GM12878 (cell line): ENCODE results near the gene DUS1L. TPM values are rescaled to one million over a fixed set of nuclear protein-coding genes. Genes with fewer than 3 reads are reported as not detected.

Experiments
- ATAC-seq: fragments of 200-7000 bp; cut with Tn5 transposase; 3 replicates; pipeline ENCODE4 v1.9.1; 2020; ENCODE audit warnings: mild to moderate bottlenecking, moderate library complexity
- BruUV-seq: library from RNA; stranded (reverse); fragments of 400-500 nt; replicated peaks from 2 replicates; lab custom pipeline; 2021; lab: Mats Ljungman, UMichigan
- CTCF ChIA-PET: fragments of 300-600 bp; sonication (Branson Sonifier 250); formaldehyde crosslinking; extraction: SDS; loops from one replicate; lab custom pipeline; 2021; ENCODE audit warnings: inconsistent platforms; lab: Yijun Ruan, JAX
- POLR2A ChIA-PET: fragments of 350-600 bp; formaldehyde crosslinking; extraction: SDS; loops from one replicate; lab custom pipeline; 2021; ENCODE audit warnings: inconsistent platforms; lab: Charles Lee
- RAD21 ChIA-PET: fragments of 300-600 bp; sonication (Branson Sonifier 250); formaldehyde crosslinking; loops from one replicate; lab custom pipeline; 2023; ENCODE audit warnings: antibody characterized with exemption; ENCODE audit not compliant: unreplicated experiment; lab: Charles Lee
- SMC1A ChIA-PET: fragments of 300-600 bp; sonication (Branson Sonifier 250); formaldehyde crosslinking; loops from one replicate; lab custom pipeline; 2023; ENCODE audit not compliant: unreplicated experiment, uncharacterized antibody; lab: Charles Lee
- DNase-seq: peaks from one replicate; pipeline ENCODE4 v3.0.0-alpha.2; 2011; ENCODE audit warnings: low read depth, low spot score
- FAIRE-seq: peaks from 3 replicates; lab custom pipeline; 2011; peaks lifted over from hg19 to GRCh38; lab: Jason Lieb, UNC
- H2AFZ ChIP-seq: 2 replicates; pipeline ENCODE4 v1.6.0; 2011; ENCODE audit warnings: low read depth, low read length, control low read depth; ENCODE audit not compliant: control insufficient read depth
- H3K27ac ChIP-seq: 2 replicates; pipeline ENCODE4 v1.5.1; 2011; ENCODE audit warnings: control low read depth; ENCODE audit not compliant: control insufficient read depth, insufficient read depth
- H3K27me3 ChIP-seq, 2 experiments: replicated peaks in 1 of 2; 2 replicates each; pipeline versions ENCODE4 v1.6.0 to v1.6.1; 2011; ENCODE audit warnings: low read length in 1 of 2; ENCODE audit not compliant: control insufficient read depth in 2 of 2, insufficient read depth in 2 of 2
- H3K36me3 ChIP-seq, 2 experiments: 2 replicates each; pipeline ENCODE4 v1.5.1; 2011; ENCODE audit warnings: low read length in 1 of 2; ENCODE audit not compliant: control insufficient read depth in 2 of 2, insufficient read depth in 2 of 2
- H3K4me1 ChIP-seq: 2 replicates; pipeline ENCODE4 v1.6.1; 2011; ENCODE audit warnings: mild to moderate bottlenecking, low read length, moderate library complexity, mixed read lengths; ENCODE audit not compliant: control insufficient read depth, insufficient read depth
- H3K4me2 ChIP-seq: 2 replicates; pipeline ENCODE4 v1.6.0; 2011; ENCODE audit warnings: control low read depth; ENCODE audit not compliant: control insufficient read depth, insufficient read depth
- H3K4me3 ChIP-seq: fragments of 200-600 bp; sonication (generic); 2 replicates; pipeline ENCODE4 v1.5.1; 2016
- H3K79me2 ChIP-seq: 2 replicates; pipeline ENCODE4 v1.6.0; 2011; ENCODE audit warnings: low read length; ENCODE audit not compliant: control insufficient read depth, insufficient read depth
- H3K9ac ChIP-seq: 2 replicates; pipeline ENCODE4 v1.8.0; 2011; ENCODE audit warnings: low read length, control low read depth, mixed read lengths; ENCODE audit not compliant: control insufficient read depth, insufficient read depth
- H3K9me3 ChIP-seq: replicated peaks from 3 replicates; pipeline ENCODE4 v1.5.1; 2011; ENCODE audit warnings: mild to moderate bottlenecking, low read length; ENCODE audit not compliant: control insufficient read depth, insufficient read depth
- H4K20me1 ChIP-seq: 2 replicates; pipeline ENCODE4 v1.6.0; 2011; ENCODE audit not compliant: control insufficient read depth, insufficient read depth
- CREB1 ChIP-seq: IDR thresholded peaks from 2 replicates; pipeline ENCODE4 v1.6.1; 2012; ENCODE audit warnings: low read depth, mild to moderate bottlenecking, inconsistent platforms
- CREM ChIP-seq: IDR thresholded peaks from 2 replicates; pipeline ENCODE4 v1.6.1; 2014; ENCODE audit warnings: antibody characterized with exemption, low read depth
- ESRRA ChIP-seq: IDR thresholded peaks from 2 replicates; pipeline ENCODE4 v1.6.1; 2012; ENCODE audit warnings: mild to moderate bottlenecking, low read length, improper control_type of control experiment
- LARP7 ChIP-seq: fragments of 450-650 bp; IDR thresholded peaks from 2 replicates; pipeline ENCODE4 v1.6.1; 2017; ENCODE audit warnings: mild to moderate bottlenecking
- POLR2A ChIP-seq: IDR thresholded peaks from 2 replicates; pipeline ENCODE4 v1.6.1; 2011; ENCODE audit warnings: low read depth, mild to moderate bottlenecking, low read length
- POLR2AphosphoS2 ChIP-seq: IDR thresholded peaks from 2 replicates; pipeline ENCODE4 v1.6.1; 2011; ENCODE audit warnings: low read depth, mild to moderate bottlenecking, low read length, improper control_type of control experiment, moderate library complexity
- RAD21 ChIP-seq: IDR thresholded peaks from 2 replicates; pipeline ENCODE4 v1.6.1; 2011; ENCODE audit warnings: mild to moderate bottlenecking, low read depth, low read length, moderate library complexity; ENCODE audit not compliant: insufficient read depth
- SMARCA5 ChIP-seq: fragments of 450-650 bp; IDR thresholded peaks from 2 replicates; pipeline ENCODE4 v1.6.1; 2017; ENCODE audit warnings: mild to moderate bottlenecking
- SMC3 ChIP-seq: IDR thresholded peaks from 2 replicates; pipeline ENCODE4 v1.6.1; 2011; ENCODE audit warnings: low read length, improper control_type of control experiment, borderline replicate concordance
- SUPT20H ChIP-seq: IDR thresholded peaks from 2 replicates; pipeline ENCODE4 v1.6.1; 2011; ENCODE audit warnings: low read depth, mild to moderate bottlenecking, low read length, moderate library complexity, borderline replicate concordance; ENCODE audit not compliant: control insufficient read depth
- TARDBP ChIP-seq: IDR thresholded peaks from 2 replicates; pipeline ENCODE4 v1.6.1; 2016; ENCODE audit warnings: borderline replicate concordance
- YY1 ChIP-seq: IDR thresholded peaks from 2 replicates; pipeline ENCODE4 v1.6.1; 2011; ENCODE audit warnings: low read depth, mild to moderate bottlenecking, low read length
- WGBS: methylation state at CpG from one replicate; pipeline ENCODE4 v1.1.6; 2016; ENCODE audit warnings: low lambda C conversion rate; ENCODE audit not compliant: insufficient replicate concordance, insufficient coverage; ENCODE audit errors: missing lambda C conversion rate; 5-methylcytosine and 5-hydroxymethylcytosine counted together
- in situ Hi-C: fragments of 300-500 bp; cut with MboI; formaldehyde crosslinking; loops from 9 replicates; pipeline ENCODE4 v1.14.3; 2018; ENCODE audit warnings: mixed read lengths
- intact Hi-C: fragments of 100-400 bp; cut with micrococcal nuclease; formaldehyde crosslinking; loops from one replicate; pipeline ENCODE4 v1.14.2; 2022; ENCODE audit not compliant: unreplicated experiment
- polyA plus RNA-seq, 11 experiments: library from polyadenylated mRNA; depleted of rRNA in 4 of 11; unstranded in 6 of 11; stranded (reverse) in 5 of 11; fragments of >200 nt; fragmentation: Nextera tagmentation in 4 of 11; fragmentation: Illumina TruSeq in 1 of 11; extraction: Ambion mirVana in 4 of 11; extraction: Trizol in 1 of 11; gene quantifications; 1 replicate in 1 of 11; 2 replicates in 10 of 11; pipeline versions ENCODE4 v1.2.1 to v1.2.3, GENCODE V29; 2011 to 2016; ENCODE audit warnings: inconsistent platforms in 2 of 11, missing spikeins in 2 of 11, low read depth in 1 of 11
- total RNA-seq, 4 experiments: library from RNA; depleted of rRNA in 3 of 4; stranded (reverse); fragments of >200 nt in 3 of 4; fragmentation: Illumina TruSeq in 1 of 4; extraction: Trizol in 1 of 4; gene quantifications; 2 replicates each; pipeline versions ENCODE4 v1.2.1 to v1.2.3, GENCODE V29; 2013 to 2021
- TF ChIP-seq, protein P1 (sequence below): fragments of 150-350 bp; IDR thresholded peaks from 2 replicates; pipeline ENCODE4 v1.6.1; 2014; ENCODE audit warnings: mild to moderate bottlenecking, low read depth, low read length
- TF ChIP-seq, protein P2 (sequence below): IDR thresholded peaks from 2 replicates; pipeline ENCODE4 v1.6.1; 2012; ENCODE audit warnings: improper control_type of control experiment, low read depth, low read length; ENCODE audit not compliant: insufficient replicate concordance

The DUS1L gene
- total and polyA plus RNA-seq, 10 of the 15 experiments (the other 5 are each of a cell fraction or from before 2014, with no cell fraction given): 6.1 to 157 (median 44.5) TPM

DNA sequence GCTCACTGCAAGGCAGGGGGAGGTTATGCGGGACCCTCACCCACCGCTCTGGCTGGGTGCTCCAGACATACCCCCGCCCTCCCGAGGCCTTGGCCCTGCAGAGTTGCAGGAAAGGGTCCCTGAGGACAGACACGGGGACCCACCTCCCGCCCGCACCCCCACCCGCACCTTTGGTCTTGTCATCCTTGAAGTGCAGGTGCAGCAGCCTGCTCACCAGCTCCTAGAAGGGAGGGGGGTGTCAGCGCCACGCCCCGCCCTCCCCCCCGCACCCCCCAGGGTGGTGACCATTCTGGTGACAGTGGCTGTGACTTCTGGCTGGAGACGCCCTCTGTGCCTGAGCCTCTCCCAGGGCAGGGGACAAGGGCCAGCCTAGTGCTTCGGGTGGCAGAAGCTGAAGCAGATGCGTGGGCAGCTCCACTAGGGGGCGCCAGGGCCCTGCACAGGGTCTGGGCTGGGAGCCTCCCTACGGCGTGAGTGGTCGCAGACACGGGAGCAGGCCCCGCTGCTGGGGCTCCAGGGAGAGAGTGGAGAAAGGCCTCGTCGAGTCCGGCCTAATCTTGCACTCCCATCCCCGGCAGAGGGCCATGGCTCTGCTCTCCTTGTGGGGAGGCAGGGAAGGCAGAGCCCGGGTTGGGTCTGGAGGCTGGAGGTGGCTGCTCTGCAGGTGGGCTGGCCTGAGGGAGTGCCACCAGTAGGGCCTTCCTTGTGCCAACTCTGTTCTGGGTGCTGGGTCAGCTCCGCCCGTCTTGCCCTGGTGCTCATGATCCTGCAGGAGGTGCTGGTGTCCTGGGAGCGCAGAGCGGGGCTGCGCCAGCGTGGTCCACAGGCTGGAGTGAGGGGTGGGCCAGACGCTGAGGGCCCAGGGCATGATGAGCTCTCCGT lies 45.7 kb downstream of the DUS1L start:
- CTCF ChIA-PET: interaction anchor here (0.6 to 5.0 kb wide), 21 partner anchors 8 to 285 kb away, joined by 3 to 89 read pairs (median 4); partner anchors contain the start of genes DCXR and NOTUM
- Histone ChIP-seq H2AFZ (no peak overlapping the region), H3K79me2 (peaks cover 26% of the 10 kb centered on the region), H3K4me3 (no peak overlapping the region), H3K9me3 (no peaks in the 10 kb centered on the region), H3K9ac (no peak overlapping the region), H3K4me2 (0 out of 2 replicates have a peak overlapping the region, but pooled peaks have one; percentile 42), H3K36me3 (no peaks in the 10 kb centered on the region; a peak in 2 of 4 replicates), H3K27ac (no peak overlapping the region), H3K4me1 (peaks cover 14% of the 10 kb centered on the region), H4K20me1 (no peaks in the 10 kb centered on the region), H3K27me3 (no peaks in the 10 kb centered on the region)
- RAD21 ChIA-PET: interaction anchor here (0.5 to 4.4 kb wide), 9 partner anchors 10 to 97 kb away, joined by 3 to 68 read pairs (median 4); partner anchors contain the start of gene NOTUM
- in situ Hi-C loops: no loop called here
- POLR2A ChIA-PET: interaction anchor here (0.6 to 1.0 kb wide), 3 partner anchors 18 to 86 kb away, joined by 3 to 7 read pairs (median 4); partner anchors contain the start of gene DCXR
- ATAC-seq (peak; percentile 22), FAIRE-seq (no peak), DNase-seq (no peak)
- intact Hi-C loops: loop anchor here (1.0 to 5.0 kb wide), 2 partner anchors 134 to 158 kb away; partner anchors contain the start of gene P4HB
- SMC1A ChIA-PET: interaction anchor here (1.1 kb wide), 1 partner anchor 60 kb away, joined by 4 read pairs; no protein-coding TSS in a partner anchor
- BruUV-seq: no TSS peak
- 58% methylated on average over 30 of the region's 34 CpGs for WGBS
- TF ChIP-seq RAD21 (peak; percentile 39; the same call in 1 of the 2 replicates), POLR2AphosphoS2 (no peak), SMC3 (peak; percentile 38; the same call in 1 of the 2 replicates), ESRRA (no peak), CREM (0 out of 2 replicates have a peak, but pooled peaks have one; percentile 28), YY1 (0 out of 2 replicates have a peak, but pooled peaks have one; percentile 8), LARP7 (no peak), SMARCA5 (0 out of 2 replicates have a peak, but pooled peaks have one; percentile 57), POLR2A (0 out of 2 replicates have a peak, but pooled peaks have one; percentile 27), TARDBP (no peak), SUPT20H (no peak), CREB1 (peak; percentile 46; the same call in 1 of the 2 replicates)
- TF ChIP-seq, protein P1, sequence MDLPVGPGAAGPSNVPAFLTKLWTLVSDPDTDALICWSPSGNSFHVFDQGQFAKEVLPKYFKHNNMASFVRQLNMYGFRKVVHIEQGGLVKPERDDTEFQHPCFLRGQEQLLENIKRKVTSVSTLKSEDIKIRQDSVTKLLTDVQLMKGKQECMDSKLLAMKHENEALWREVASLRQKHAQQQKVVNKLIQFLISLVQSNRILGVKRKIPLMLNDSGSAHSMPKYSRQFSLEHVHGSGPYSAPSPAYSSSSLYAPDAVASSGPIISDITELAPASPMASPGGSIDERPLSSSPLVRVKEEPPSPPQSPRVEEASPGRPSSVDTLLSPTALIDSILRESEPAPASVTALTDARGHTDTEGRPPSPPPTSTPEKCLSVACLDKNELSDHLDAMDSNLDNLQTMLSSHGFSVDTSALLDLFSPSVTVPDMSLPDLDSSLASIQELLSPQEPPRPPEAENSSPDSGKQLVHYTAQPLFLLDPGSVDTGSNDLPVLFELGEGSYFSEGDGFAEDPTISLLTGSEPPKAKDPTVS: no peak
- TF ChIP-seq, protein P2, sequence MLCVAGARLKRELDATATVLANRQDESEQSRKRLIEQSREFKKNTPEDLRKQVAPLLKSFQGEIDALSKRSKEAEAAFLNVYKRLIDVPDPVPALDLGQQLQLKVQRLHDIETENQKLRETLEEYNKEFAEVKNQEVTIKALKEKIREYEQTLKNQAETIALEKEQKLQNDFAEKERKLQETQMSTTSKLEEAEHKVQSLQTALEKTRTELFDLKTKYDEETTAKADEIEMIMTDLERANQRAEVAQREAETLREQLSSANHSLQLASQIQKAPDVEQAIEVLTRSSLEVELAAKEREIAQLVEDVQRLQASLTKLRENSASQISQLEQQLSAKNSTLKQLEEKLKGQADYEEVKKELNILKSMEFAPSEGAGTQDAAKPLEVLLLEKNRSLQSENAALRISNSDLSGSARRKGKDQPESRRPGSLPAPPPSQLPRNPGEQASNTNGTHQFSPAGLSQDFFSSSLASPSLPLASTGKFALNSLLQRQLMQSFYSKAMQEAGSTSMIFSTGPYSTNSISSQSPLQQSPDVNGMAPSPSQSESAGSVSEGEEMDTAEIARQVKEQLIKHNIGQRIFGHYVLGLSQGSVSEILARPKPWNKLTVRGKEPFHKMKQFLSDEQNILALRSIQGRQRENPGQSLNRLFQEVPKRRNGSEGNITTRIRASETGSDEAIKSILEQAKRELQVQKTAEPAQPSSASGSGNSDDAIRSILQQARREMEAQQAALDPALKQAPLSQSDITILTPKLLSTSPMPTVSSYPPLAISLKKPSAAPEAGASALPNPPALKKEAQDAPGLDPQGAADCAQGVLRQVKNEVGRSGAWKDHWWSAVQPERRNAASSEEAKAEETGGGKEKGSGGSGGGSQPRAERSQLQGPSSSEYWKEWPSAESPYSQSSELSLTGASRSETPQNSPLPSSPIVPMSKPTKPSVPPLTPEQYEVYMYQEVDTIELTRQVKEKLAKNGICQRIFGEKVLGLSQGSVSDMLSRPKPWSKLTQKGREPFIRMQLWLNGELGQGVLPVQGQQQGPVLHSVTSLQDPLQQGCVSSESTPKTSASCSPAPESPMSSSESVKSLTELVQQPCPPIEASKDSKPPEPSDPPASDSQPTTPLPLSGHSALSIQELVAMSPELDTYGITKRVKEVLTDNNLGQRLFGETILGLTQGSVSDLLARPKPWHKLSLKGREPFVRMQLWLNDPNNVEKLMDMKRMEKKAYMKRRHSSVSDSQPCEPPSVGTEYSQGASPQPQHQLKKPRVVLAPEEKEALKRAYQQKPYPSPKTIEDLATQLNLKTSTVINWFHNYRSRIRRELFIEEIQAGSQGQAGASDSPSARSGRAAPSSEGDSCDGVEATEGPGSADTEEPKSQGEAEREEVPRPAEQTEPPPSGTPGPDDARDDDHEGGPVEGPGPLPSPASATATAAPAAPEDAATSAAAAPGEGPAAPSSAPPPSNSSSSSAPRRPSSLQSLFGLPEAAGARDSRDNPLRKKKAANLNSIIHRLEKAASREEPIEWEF: no peak
